GM21737 (cell line): ENCODE data around the gene DISP2.

ENCODE experiments used
- ATAC-seq: cut with Tn5 transposase; IDR thresholded peaks from one replicate; pipeline ENCODE4 v1.9.1; 2021; ENCODE audit warnings: mild to moderate bottlenecking, moderate library complexity; ENCODE audit not compliant: unreplicated experiment

DISP2 gene

GRCh38 chr15:40357723-40358470 is at the start of gene DISP2:
Gene DISP2 (plus strand): TSS chr15:40358219. CDS start chr15:40358322, 103 bp downstream.
- peak; percentile 75 for ATAC-seq

GRCh38 chr15:40309344-40309862 is 48.6 kb upstream of the DISP2 start:
- ATAC-seq = no peak

- ATAC-seq = no peak
Observed at GRCh38 chr15:40310001-40310959, 47.7 kb upstream of the DISP2 start.

- ATAC-seq = no peak
Observed at GRCh38 chr15:40310993-40311392, 47.0 kb upstream of the DISP2 start.

GRCh38 chr15:40312370-40313158 is 45.5 kb upstream of the DISP2 start:
- ATAC-seq = no peak

- ATAC-seq = no peak
Observed at GRCh38 chr15:40313531-40314398, 44.3 kb upstream of the DISP2 start.

- ATAC-seq = no peak
Observed at GRCh38 chr15:40314723-40315276, 43.2 kb upstream of the DISP2 start.

- ATAC-seq = no peak
Observed at GRCh38 chr15:40316931-40317330, 41.1 kb upstream of the DISP2 start.

- no peak for ATAC-seq
Observed at GRCh38 chr15:40317580-40317979, 40.4 kb upstream of the DISP2 start.

- no peak for ATAC-seq
Observed at GRCh38 chr15:40320409-40320808, 37.6 kb upstream of the DISP2 start.

- ATAC-seq = no peak
Observed at GRCh38 chr15:40320931-40321371, 37.1 kb upstream of the DISP2 start.

GRCh38 chr15:40322531-40323238 is 35.3 kb upstream of the DISP2 start:
- ATAC-seq = no peak

GRCh38 chr15:40323239-40323952 is 34.6 kb upstream of the DISP2 start, which contains the start of gene INAFM2:
Gene INAFM2 (plus strand): TSS chr15:40323692. CDS start chr15:40324056, 364 bp downstream.
- ATAC-seq = peak; percentile 87

GRCh38 chr15:40323953-40324937 is 33.8 kb upstream of the DISP2 start:
- peak; percentile 10 for ATAC-seq

- ATAC-seq = no peak
Observed at GRCh38 chr15:40325188-40325587, 32.8 kb upstream of the DISP2 start.

GRCh38 chr15:40325700-40326099 is 32.3 kb upstream of the DISP2 start:
- no peak for ATAC-seq

GRCh38 chr15:40327457-40327856 is 30.6 kb upstream of the DISP2 start:
- ATAC-seq = no peak
